Activated CD4-positive, alpha-beta T cell treated with anti-CD3 and anti-CD28 coated beads, Interleukin-2, amount 50 U/mL, for 4 hours (primary cell): ENCODE data around the gene ANKRD24.
A peak's percentile ranks its signal among the peaks of the same experiment; 100 is the strongest.
"Not testable (repeated sequence)": the region's sequence is repeated elsewhere in the genome, so short reads cannot be mapped to it uniquely, and the experiment has no call there.

Experiments
- DNase-seq, 2 experiments: peaks; one replicate each; pipeline ENCODE4 v3.0.0-alpha.2; 2020

ANKRD24 gene

GRCh38 chr19:4182084-4182810, at the start of gene ANKRD24, which contains the start of gene SIRT6:
ANKRD24 (plus strand) TSS chr19:4182689; CDS start chr19:4186426, 3,737 bp downstream.
SIRT6 (minus strand) TSS chr19:4182563; CDS start chr19:4182539, 24 bp downstream.
- DNase-seq, result peak; percentile 94

- no peak for DNase-seq
Observed at GRCh38 chr19:4134351-4134750, 48.1 kb upstream of the ANKRD24 start.

- not testable (repeated sequence) for DNase-seq
Observed at GRCh38 chr19:4135386-4135785, 47.1 kb upstream of the ANKRD24 start.

- DNase-seq, result no peak
Observed at GRCh38 chr19:4136680-4137088, 45.8 kb upstream of the ANKRD24 start.

- DNase-seq, result no peak
Observed at GRCh38 chr19:4138445-4138844, 44.0 kb upstream of the ANKRD24 start.

- DNase-seq, result peak; percentile 86 to 91
Observed at GRCh38 chr19:4139614-4140236, 42.8 kb upstream of the ANKRD24 start.

GRCh38 chr19:4140237-4140711, 42.2 kb upstream of the ANKRD24 start:
- DNase-seq, result no peak

GRCh38 chr19:4142916-4143315, 39.6 kb upstream of the ANKRD24 start:
- not testable (repeated sequence) for DNase-seq

- DNase-seq, result no peak
Observed at GRCh38 chr19:4144666-4145249, 37.7 kb upstream of the ANKRD24 start.

GRCh38 chr19:4149518-4150288, 32.8 kb upstream of the ANKRD24 start:
- no peak for DNase-seq

GRCh38 chr19:4151623-4152022, 30.9 kb upstream of the ANKRD24 start:
- no peak for DNase-seq

- DNase-seq, result no peak
Observed at GRCh38 chr19:4152241-4152998, 30.1 kb upstream of the ANKRD24 start.

GRCh38 chr19:4154571-4155312, 27.7 kb upstream of the ANKRD24 start:
- no peak for DNase-seq

GRCh38 chr19:4157164-4157563, 25.3 kb upstream of the ANKRD24 start:
- no peak for DNase-seq

- not testable (repeated sequence) for DNase-seq
Observed at GRCh38 chr19:4157971-4158370, 24.5 kb upstream of the ANKRD24 start.

GRCh38 chr19:4161415-4162077, 20.9 kb upstream of the ANKRD24 start:
- DNase-seq, result no peak

GRCh38 chr19:4164262-4164661, 18.2 kb upstream of the ANKRD24 start:
- no peak for DNase-seq

- DNase-seq, result no peak
Observed at GRCh38 chr19:4171676-4172075, 10.8 kb upstream of the ANKRD24 start.

- DNase-seq, result peak; percentile 54 to 57
Observed at GRCh38 chr19:4172861-4173473, 9.5 kb upstream of the ANKRD24 start.

- DNase-seq, result no peak
Observed at GRCh38 chr19:4173479-4174212, 8.8 kb upstream of the ANKRD24 start.
